Measurements from ENCODE around the gene MCU. TPM values are rescaled to one million over a fixed set of nuclear protein-coding genes. Genes with fewer than 3 reads are reported as not detected.

The MCU gene
- total RNA-seq, 1 experiment from 2014 or later = 26.8 TPM

- ChIA-PET POLR2A (interaction anchor here (0.7 kb wide), 1 partner anchor 13 kb away, joined by 7 read pairs; no protein-coding TSS in a partner anchor), RAD21 (ENCODE audit: low non-redundant PET in 1 of 2, low total read pairs in 2 of 2, uncharacterized antibody in 2 of 2, unreplicated experiment in 2 of 2) (no interaction called here), CTCF (no interaction called here)
- H3K27me3 ChIP-seq (ENCODE audit: insufficient read depth, low read length) = no peaks in the 10 kb centered on the region
- BruUV-seq (replicated peaks) = no TSS peak
- no peak overlapping the region for H3K27ac ChIP-seq (ENCODE audit: low read depth, low read length)
- H3K9me3 ChIP-seq (ENCODE audit: control insufficient read depth in 1 of 2, insufficient read depth in 1 of 2, low read depth in 1 of 2, low read length in 2 of 2) = no peaks in the 10 kb centered on the region
- TF ChIP-seq CEBPB (IDR thresholded peaks at IDR 0.05; ENCODE audit: low read depth) (no peak), SRF (IDR thresholded peaks at IDR 0.05; ENCODE audit: low read depth) (no peak), YY1 (IDR thresholded peaks at IDR 0.05; ENCODE audit: extremely low read depth, insufficient replicate concordance, low read depth, low read length) (no peak), ATF3 (IDR thresholded peaks at IDR 0.05) (no peak), MAX (IDR thresholded peaks at IDR 0.05) (no peak), EGR1 (IDR thresholded peaks at IDR 0.05; ENCODE audit: low read depth) (no peak), FOSL1 (IDR thresholded peaks at IDR 0.05; ENCODE audit: low read depth) (no peak), SP1 (IDR thresholded peaks at IDR 0.05; ENCODE audit: low read depth) (no peak), ZBTB33 (IDR thresholded peaks at IDR 0.05; ENCODE audit: extremely low read depth, insufficient replicate concordance, low read length) (no peak), TCF7L2 (IDR thresholded peaks at IDR 0.05; ENCODE audit: borderline replicate concordance, extremely low read depth, insufficient read depth, insufficient read length) (no peak), SIN3A (IDR thresholded peaks at IDR 0.05; ENCODE audit: low read depth) (no peak), POLR2AphosphoS5 (IDR thresholded peaks at IDR 0.05; ENCODE audit: low read depth, low read length) (no peak), EZH2 (IDR thresholded peaks at IDR 0.05) (no peak), ELF1 (IDR thresholded peaks at IDR 0.05; ENCODE audit: borderline replicate concordance, low read depth) (no peak), POLR2A (IDR thresholded peaks at IDR 0.05; ENCODE audit: borderline replicate concordance, extremely low read depth, insufficient read depth, insufficient read length) (no peak)
- peaks cover 0 to 10% of the 10 kb centered on the region in 2 experiments; a peak in 3 of 4 replicates for H3K4me1 ChIP-seq (ENCODE audit: control insufficient read depth in 1 of 2, insufficient read depth in 2 of 2, low read length in 2 of 2)
- H2AFZ ChIP-seq (ENCODE audit: low read depth, low read length, poor library complexity, severe bottlenecking) = no peak overlapping the region
- ATAC-seq (no peak), DNase-seq (ENCODE audit: low read depth, low spot score) (no peak)
- no peaks in the 10 kb centered on the region for H3K36me3 ChIP-seq (ENCODE audit: control insufficient read depth in 1 of 2, insufficient read depth in 2 of 2, low read length in 2 of 2)
- H3K9ac ChIP-seq (ENCODE audit: low read length) = no peak overlapping the region
- H3K79me2 ChIP-seq (ENCODE audit: insufficient read depth, low read length) = peaks cover 31% of the 10 kb centered on the region
- intact Hi-C loops (cut with micrococcal nuclease) = no loop called here
- no peaks in the 10 kb centered on the region for H3K9me2 ChIP-seq (ENCODE audit: insufficient read depth)
- no peak overlapping the region for H3K4me3 ChIP-seq (replicated peaks in 1 of 2; ENCODE audit: low read depth in 1 of 2, low read length in 2 of 2)
- H3K4me2 ChIP-seq (ENCODE audit: low read length) = no peak overlapping the region
- H4K20me1 ChIP-seq (ENCODE audit: insufficient read depth) = no peaks in the 10 kb centered on the region
These were observed 50.1 kb downstream of the MCU start for GRCh38 chr10:72742092-72742491.

Data from HCT116 (cell line).